Astrocyte (in vitro differentiated cells and primary cell): ENCODE measurements around the gene LRRC63.

Source experiments
- CTCF ChIP-seq: IDR thresholded peaks from 2 replicates; pipeline ENCODE4 v1.5.1; 2011; ENCODE audit warnings: low read depth, mild to moderate bottlenecking, inconsistent platforms, low read length, moderate library complexity; ENCODE audit not compliant: insufficient read depth
- EZH2 ChIP-seq: IDR thresholded peaks from 2 replicates; pipeline ENCODE4 v1.6.1; 2012; ENCODE audit warnings: mild to moderate bottlenecking, low read length, inconsistent platforms; ENCODE audit not compliant: insufficient read depth

- TF ChIP-seq CTCF = no peak
- no peak for TF ChIP-seq EZH2
Observed at GRCh38 chr13:46202188-46202795, 9.4 kb upstream of the LRRC63 start.
